Activated T-helper 2 cell treated with anti-CD3 and anti-CD28 coated beads, Interferon-gamma antibody, Interleukin-2, Interleukin-4, amounts not matched to agents 10 μg/mL and 5 μg/mL and 100 μg/mL, durations not matched to agents 14 hours and 24 hours and 36 hours (primary cell): Measurements from ENCODE around the gene MED4. TPM values are rescaled to one million over a fixed set of nuclear protein-coding genes. Genes with fewer than 3 reads are reported as not detected.

Source experiments
- DNase-seq: peaks from one replicate; pipeline ENCODE4 v3.0.0; 2021; ENCODE audit warnings: low spot score
- H3K27ac Mint-ChIP-seq: one replicate; pipeline ENCODE4 v1.8.0; 2021; ENCODE audit warnings: mixed read lengths
- H3K27me3 Mint-ChIP-seq: one replicate; pipeline ENCODE4 v1.8.0; 2021; ENCODE audit warnings: low read depth, mixed read lengths
- H3K36me3 Mint-ChIP-seq: one replicate; pipeline ENCODE4 v1.8.0; 2021; ENCODE audit warnings: low read depth, mixed read lengths
- H3K4me1 Mint-ChIP-seq: one replicate; pipeline ENCODE4 v1.8.0; 2021; ENCODE audit warnings: low read depth, mixed read lengths
- H3K4me3 Mint-ChIP-seq: one replicate; pipeline ENCODE4 v1.8.0; 2021; ENCODE audit warnings: low read depth, mild to moderate bottlenecking, moderate library complexity, mixed read lengths
- H3K9me3 Mint-ChIP-seq: one replicate; pipeline ENCODE4 v1.8.0; 2021; ENCODE audit warnings: mixed read lengths
- intact Hi-C: fragments of 100-400 bp; cut with micrococcal nuclease; formaldehyde crosslinking; loops from one replicate; pipeline ENCODE4 v1.15.1; 2023
- total RNA-seq: library from RNA; stranded (reverse); gene quantifications from 2 replicates; pipeline ENCODE4 v1.2.3, GENCODE V29; 2022

MED4 gene, protein sequence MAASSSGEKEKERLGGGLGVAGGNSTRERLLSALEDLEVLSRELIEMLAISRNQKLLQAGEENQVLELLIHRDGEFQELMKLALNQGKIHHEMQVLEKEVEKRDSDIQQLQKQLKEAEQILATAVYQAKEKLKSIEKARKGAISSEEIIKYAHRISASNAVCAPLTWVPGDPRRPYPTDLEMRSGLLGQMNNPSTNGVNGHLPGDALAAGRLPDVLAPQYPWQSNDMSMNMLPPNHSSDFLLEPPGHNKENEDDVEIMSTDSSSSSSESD
- 56.1 and 56.3 TPM in 2 replicates for total RNA-seq

GRCh38 chr13:48094781-48095502 is at the start of gene MED4:
Gene MED4, minus strand, starts transcription at chr13:48095104. Its CDS starts 26 bp downstream, at chr13:48095078.
- Mint-ChIP-seq H3K27me3 (peaks cover 8% of the 10 kb centered on the region), H3K4me1 (peaks cover 26% of the 10 kb centered on the region), H3K27ac (peak within 1 kb of the TSS; percentile 95), H3K4me3 (peak within 1 kb of the TSS; percentile 99), H3K36me3 (peaks cover 15% of the 10 kb centered on the region), H3K9me3 (peaks cover 4% of the 10 kb centered on the region)
- intact Hi-C loops = loop anchor here (1.0 to 5.0 kb wide), 2 partner anchors 58 to 882 kb away; partner anchors contain the start of genes FNDC3A and NUDT15
- DNase-seq = peak; percentile 96

DNA sequence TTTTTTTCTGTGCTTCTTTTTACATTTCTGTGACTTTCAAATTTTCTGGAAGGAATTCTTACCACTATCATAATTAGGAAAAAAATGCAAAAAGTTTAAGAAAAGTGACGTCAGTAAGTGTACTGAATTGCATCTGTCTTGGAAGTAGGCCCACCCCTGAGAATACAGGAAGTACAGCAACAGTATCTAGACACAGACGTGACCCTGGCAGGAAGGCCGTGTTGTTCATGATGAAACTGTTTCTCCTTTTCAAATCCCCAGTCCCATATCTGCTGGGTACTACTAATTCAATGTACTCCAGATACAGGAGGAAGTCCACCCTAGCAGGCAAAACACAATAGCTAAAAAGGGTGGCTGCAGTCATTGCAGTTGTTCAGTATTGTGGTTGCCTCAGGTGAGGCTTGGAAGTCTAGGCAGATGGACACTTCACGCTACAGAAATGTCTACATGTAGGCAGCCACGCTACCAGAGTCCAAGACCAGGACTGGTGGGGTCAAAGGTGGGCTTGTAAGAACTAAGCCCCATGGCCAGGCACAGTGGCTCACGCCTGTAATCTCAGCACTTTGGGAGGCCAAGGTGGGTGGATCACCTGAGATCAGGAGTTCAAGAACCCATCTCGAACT is 49.6 kb upstream of the MED4 start:
- DNase-seq = no peak
- Mint-ChIP-seq H3K27me3 (no peaks in the 10 kb centered on the region), H3K27ac (no peak overlapping the region), H3K36me3 (no peaks in the 10 kb centered on the region), H3K9me3 (no peaks in the 10 kb centered on the region), H3K4me1 (peaks cover 5% of the 10 kb centered on the region), H3K4me3 (no peak overlapping the region)
- intact Hi-C loops = no loop called here

DNA sequence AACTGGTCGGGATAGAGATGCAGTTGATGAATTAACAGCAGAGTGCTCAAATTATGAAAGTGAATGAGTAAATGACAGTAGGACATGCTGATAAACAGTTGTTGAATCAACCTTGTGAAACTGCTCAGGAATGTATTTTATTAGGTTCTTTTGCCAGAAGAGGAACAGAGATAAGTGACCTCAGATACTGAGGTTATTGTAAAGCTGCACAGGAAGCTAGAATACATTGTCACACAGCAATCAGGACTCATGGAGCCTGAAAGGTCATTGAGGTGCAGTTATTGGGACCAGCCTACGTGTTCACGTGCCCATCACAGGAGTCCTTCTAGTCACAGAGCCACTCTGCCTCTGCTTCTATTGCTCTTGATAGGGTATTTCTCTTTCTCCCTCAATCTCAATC is 47.5 kb upstream of the MED4 start:
- Mint-ChIP-seq H3K4me1 (peaks cover 9% of the 10 kb centered on the region), H3K9me3 (no peaks in the 10 kb centered on the region), H3K4me3 (no peak overlapping the region), H3K36me3 (no peaks in the 10 kb centered on the region), H3K27ac (no peak overlapping the region), H3K27me3 (no peaks in the 10 kb centered on the region)
- no peak for DNase-seq
- intact Hi-C loops = no loop called here

DNA sequence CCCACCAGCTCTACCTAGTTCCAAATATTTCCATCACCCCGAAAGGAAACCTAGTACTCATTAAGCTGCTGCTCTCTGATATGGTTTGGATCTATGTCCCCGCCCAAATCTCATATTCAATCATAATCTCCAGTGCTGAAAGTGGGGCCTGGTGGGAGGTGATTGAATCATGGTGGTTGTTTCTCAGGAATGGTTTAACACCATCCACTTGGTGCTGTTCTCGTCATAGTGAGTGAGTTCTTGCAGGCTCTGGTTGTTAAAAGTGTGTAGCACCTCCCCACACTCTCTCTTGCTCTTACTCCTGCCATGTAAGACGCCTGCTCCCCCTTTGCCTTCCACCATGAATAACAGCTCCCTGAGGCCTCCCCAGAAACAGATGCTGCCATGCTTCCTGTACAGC is 43.4 kb upstream of the MED4 start:
- H3K4me3 Mint-ChIP-seq = no peak overlapping the region
- intact Hi-C loops = loop anchor here (1.0 kb wide), 1 partner anchor 47 kb away; no protein-coding TSS in a partner anchor
- peaks cover 5% of the 10 kb centered on the region for H3K27me3 Mint-ChIP-seq
- no peaks in the 10 kb centered on the region for H3K36me3 Mint-ChIP-seq
- H3K27ac Mint-ChIP-seq = no peak overlapping the region
- peaks cover 5% of the 10 kb centered on the region for H3K4me1 Mint-ChIP-seq
- no peaks in the 10 kb centered on the region for H3K9me3 Mint-ChIP-seq
- no peak for DNase-seq

DNA sequence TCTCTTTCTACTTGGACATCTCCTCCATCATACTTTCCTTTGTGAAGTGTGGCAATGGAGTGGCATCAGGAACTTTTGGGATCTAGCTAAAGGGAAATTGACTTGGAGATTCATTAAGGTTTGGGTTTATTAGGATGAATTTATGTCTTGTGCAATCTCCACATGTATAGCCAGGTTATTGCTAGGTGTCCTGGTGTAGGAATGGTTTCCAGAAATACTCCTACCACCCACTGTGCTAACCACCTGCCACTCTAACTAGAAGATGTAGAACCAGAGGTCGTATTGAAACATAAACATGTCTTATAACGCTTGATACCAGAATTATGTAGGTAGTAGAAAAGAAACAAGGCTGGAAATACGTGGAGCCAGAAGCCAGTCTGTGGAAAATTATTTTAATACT is 38.1 kb upstream of the MED4 start:
- peaks cover 20% of the 10 kb centered on the region for H3K27me3 Mint-ChIP-seq
- H3K4me1 Mint-ChIP-seq = peaks cover 4% of the 10 kb centered on the region
- H3K4me3 Mint-ChIP-seq = no peak overlapping the region
- H3K27ac Mint-ChIP-seq = no peak overlapping the region
- DNase-seq = no peak
- no peaks in the 10 kb centered on the region for H3K9me3 Mint-ChIP-seq
- intact Hi-C loops = no loop called here
- H3K36me3 Mint-ChIP-seq = no peaks in the 10 kb centered on the region

GRCh38 chr13:48131533-48131932 is 36.6 kb upstream of the MED4 start:
- Mint-ChIP-seq H3K36me3 (no peaks in the 10 kb centered on the region), H3K4me3 (no peak overlapping the region), H3K27ac (no peak overlapping the region), H3K27me3 (peaks cover 20% of the 10 kb centered on the region), H3K4me1 (peaks cover 9% of the 10 kb centered on the region), H3K9me3 (no peaks in the 10 kb centered on the region)
- intact Hi-C loops = no loop called here
- no peak for DNase-seq

DNA sequence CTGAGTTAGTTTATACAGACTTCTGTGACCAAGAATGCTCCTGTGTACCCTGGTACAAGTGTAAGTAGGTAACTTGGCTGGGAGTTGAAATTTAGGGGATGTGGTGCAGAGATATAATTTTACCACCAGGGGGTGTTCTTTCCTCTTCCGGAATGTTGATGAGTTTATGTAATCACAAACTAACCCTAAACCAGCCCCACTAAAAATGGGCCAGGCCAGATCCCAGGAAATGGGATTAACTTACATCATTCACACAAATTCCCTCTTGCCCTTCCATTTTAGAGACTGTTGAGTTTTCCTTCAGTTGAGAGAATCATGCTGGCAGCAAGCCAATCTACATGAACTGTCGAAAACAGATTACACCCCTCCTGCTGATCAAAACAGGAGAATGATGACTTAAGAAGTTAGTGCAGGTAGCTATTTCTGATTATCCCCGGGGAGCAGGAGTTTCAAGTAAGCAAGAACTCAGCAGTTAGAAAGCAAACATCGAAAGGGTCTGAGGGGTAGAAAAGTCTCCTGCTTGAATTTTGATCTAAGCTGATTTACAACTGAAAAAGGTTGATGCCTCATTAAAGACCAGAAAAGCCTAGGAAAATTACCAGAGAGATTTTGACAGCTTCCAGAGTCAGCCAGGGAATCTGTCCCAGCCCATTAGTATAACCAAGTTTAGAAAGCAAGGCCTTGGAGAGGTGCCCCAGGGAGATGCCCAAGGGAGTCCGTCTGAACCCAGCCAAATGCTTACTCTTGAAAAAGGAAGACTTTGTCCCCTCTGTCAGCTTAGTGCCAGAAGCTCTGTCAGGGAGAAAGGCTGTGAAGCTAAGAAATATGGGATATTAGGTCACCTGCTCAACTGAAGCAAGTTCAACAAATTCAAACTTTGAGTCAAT is 32.3 kb upstream of the MED4 start:
- intact Hi-C loops = loop anchor here (1.0 to 5.0 kb wide), 4 partner anchors 107 to 642 kb away; partner anchors contain the start of gene RB1
- DNase-seq = peak; percentile 14
- no peaks in the 10 kb centered on the region for H3K36me3 Mint-ChIP-seq
- H3K27ac Mint-ChIP-seq = no peak overlapping the region
- H3K27me3 Mint-ChIP-seq = peaks cover 10% of the 10 kb centered on the region
- H3K4me1 Mint-ChIP-seq = peaks cover 9% of the 10 kb centered on the region
- H3K4me3 Mint-ChIP-seq = no peak overlapping the region
- no peaks in the 10 kb centered on the region for H3K9me3 Mint-ChIP-seq

GRCh38 chr13:48125794-48126228 is 30.9 kb upstream of the MED4 start:
- Mint-ChIP-seq H3K27me3 (peaks cover 9% of the 10 kb centered on the region), H3K9me3 (no peaks in the 10 kb centered on the region), H3K36me3 (no peaks in the 10 kb centered on the region), H3K4me1 (peaks cover 9% of the 10 kb centered on the region), H3K27ac (no peak overlapping the region), H3K4me3 (no peak overlapping the region)
- intact Hi-C loops = loop anchor here (2.0 to 5.0 kb wide), 2 partner anchors 177 to 456 kb away; partner anchors contain the start of gene RB1
- DNase-seq = no peak

DNA sequence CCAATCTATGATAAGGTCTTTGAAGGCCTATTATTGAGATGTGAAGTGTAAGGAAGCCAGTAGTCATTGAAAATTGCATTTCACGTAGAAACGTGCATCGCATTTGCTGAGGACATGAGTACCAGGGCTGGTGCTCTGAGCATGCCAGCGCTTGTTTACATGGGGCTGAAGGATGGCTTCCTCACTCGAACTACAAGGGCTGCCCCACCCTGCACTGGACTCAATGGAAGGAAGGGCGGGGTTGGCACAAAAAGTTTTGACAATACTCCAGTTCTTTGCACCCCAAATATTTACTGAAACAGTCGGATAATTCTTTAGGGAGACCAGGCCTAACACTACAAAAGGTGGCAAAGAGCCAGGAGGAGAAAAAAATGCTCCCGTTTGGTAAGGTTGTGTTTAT is 28.9 kb upstream of the MED4 start:
- H3K9me3 Mint-ChIP-seq = no peaks in the 10 kb centered on the region
- peaks cover 11% of the 10 kb centered on the region for H3K27me3 Mint-ChIP-seq
- no peak overlapping the region for H3K4me3 Mint-ChIP-seq
- no peak overlapping the region for H3K27ac Mint-ChIP-seq
- no peaks in the 10 kb centered on the region for H3K36me3 Mint-ChIP-seq
- DNase-seq = no peak
- intact Hi-C loops = no loop called here
- peaks cover 5% of the 10 kb centered on the region for H3K4me1 Mint-ChIP-seq

DNA sequence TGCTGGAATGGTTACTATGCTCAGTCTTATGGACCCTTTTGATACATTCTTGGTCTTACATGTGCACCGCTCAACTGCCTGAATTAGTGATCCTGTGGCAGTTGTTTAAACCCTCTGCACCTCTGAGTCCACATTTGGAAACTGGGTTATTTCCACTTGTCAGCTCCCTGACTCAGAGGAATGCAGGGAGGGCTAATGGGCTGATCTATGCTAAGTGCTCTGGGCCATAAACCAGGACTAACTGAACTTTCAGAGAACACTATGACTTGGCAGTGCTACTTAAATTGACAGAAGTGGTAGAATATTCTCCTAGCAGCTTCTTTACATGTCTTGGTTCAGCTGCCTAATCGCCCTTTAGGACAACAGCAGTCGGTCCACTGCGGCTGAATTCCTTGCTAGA is 26.8 kb upstream of the MED4 start:
- H3K4me1 Mint-ChIP-seq = no peaks in the 10 kb centered on the region
- no peaks in the 10 kb centered on the region for H3K9me3 Mint-ChIP-seq
- no peak overlapping the region for H3K4me3 Mint-ChIP-seq
- peaks cover 11% of the 10 kb centered on the region for H3K27me3 Mint-ChIP-seq
- H3K27ac Mint-ChIP-seq = no peak overlapping the region
- no peak for DNase-seq
- intact Hi-C loops = no loop called here
- no peaks in the 10 kb centered on the region for H3K36me3 Mint-ChIP-seq

- no peaks in the 10 kb centered on the region for H3K4me1 Mint-ChIP-seq
- no peak for DNase-seq
- no peaks in the 10 kb centered on the region for H3K9me3 Mint-ChIP-seq
- H3K27me3 Mint-ChIP-seq = peaks cover 13% of the 10 kb centered on the region
- no peak overlapping the region for H3K4me3 Mint-ChIP-seq
- H3K36me3 Mint-ChIP-seq = no peaks in the 10 kb centered on the region
- intact Hi-C loops = no loop called here
- no peak overlapping the region for H3K27ac Mint-ChIP-seq
These were observed 25.3 kb upstream of the MED4 start for GRCh38 chr13:48120241-48120640.

GRCh38 chr13:48118030-48118429 is 23.1 kb upstream of the MED4 start:
- no peak for DNase-seq
- no peak overlapping the region for H3K4me3 Mint-ChIP-seq
- H3K36me3 Mint-ChIP-seq = no peaks in the 10 kb centered on the region
- intact Hi-C loops = no loop called here
- peaks cover 19% of the 10 kb centered on the region for H3K27me3 Mint-ChIP-seq
- peaks cover 4% of the 10 kb centered on the region for H3K4me1 Mint-ChIP-seq
- H3K27ac Mint-ChIP-seq = no peak overlapping the region
- no peaks in the 10 kb centered on the region for H3K9me3 Mint-ChIP-seq
